Measurements from ENCODE around the gene CD69.

- TF ChIP-seq CTCF (IDR thresholded peaks at IDR 0.05; ENCODE audit: insufficient read depth, low read length, poor library complexity, severe bottlenecking) (no peak), EZH2phosphoT487 (conservative IDR thresholded peaks at IDR 0.05; ENCODE audit: low read length) (no peak)
These were observed 22.1 kb upstream of the CD69 start for GRCh38 chr12:9782547-9783382.

Measured in SU-DHL-6 (cell line).